Measurements from ENCODE around the gene COL27A1.

DNA sequence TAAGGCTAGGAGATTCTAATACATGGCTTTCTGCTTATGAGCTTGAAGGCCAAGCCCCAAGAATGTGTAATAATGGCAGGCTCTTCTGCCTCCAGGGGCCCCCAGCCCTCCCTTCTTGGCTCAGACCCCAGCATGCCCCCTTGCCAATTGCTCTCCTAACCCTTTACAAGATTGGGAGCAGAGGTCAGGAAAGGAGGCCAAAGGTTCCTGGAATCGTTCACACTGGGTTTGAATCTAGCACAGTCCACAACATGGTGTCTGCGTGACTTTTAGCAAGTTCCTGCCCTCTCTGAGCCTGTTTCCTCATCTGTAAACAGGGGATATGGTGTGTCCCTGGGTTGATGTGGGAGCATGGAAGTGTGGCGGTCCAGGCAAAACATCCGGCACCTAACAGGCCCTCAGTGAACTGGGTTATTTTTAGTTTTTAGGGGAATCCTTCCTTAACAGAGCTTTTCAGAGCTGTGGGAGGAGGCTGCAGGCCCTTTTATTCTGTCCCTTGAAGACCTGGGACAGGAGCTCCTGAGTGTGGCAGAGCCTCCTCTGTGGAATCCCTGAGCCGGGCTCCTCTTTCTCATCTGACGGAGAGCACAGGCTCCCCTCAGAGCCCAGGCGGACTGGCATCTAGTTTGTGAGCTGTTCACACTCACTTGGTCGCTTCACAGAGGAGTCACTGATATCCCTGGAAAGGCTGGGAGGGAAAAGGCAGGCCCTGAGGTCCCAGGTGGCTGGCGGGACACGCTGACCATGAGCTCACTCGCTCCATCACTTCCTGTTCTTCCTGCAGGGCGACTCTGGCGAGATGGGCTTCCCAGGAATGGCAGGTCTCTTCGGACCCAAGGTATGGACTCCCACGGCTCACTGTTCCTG lies 144.2 kb downstream of the COL27A1 start:
- TF ChIP-seq, protein P1, sequence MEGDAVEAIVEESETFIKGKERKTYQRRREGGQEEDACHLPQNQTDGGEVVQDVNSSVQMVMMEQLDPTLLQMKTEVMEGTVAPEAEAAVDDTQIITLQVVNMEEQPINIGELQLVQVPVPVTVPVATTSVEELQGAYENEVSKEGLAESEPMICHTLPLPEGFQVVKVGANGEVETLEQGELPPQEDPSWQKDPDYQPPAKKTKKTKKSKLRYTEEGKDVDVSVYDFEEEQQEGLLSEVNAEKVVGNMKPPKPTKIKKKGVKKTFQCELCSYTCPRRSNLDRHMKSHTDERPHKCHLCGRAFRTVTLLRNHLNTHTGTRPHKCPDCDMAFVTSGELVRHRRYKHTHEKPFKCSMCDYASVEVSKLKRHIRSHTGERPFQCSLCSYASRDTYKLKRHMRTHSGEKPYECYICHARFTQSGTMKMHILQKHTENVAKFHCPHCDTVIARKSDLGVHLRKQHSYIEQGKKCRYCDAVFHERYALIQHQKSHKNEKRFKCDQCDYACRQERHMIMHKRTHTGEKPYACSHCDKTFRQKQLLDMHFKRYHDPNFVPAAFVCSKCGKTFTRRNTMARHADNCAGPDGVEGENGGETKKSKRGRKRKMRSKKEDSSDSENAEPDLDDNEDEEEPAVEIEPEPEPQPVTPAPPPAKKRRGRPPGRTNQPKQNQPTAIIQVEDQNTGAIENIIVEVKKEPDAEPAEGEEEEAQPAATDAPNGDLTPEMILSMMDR (IDR thresholded peaks at IDR 0.05; ENCODE audit: poor library complexity): no peak
- no peak for TF ChIP-seq EZH2phosphoT487 (IDR thresholded peaks at IDR 0.05; ENCODE audit: low read depth, severe bottlenecking, unreplicated experiment)
